ENCODE results near the gene MPP1. TPM values are rescaled to one million over a fixed set of nuclear protein-coding genes. Genes with fewer than 3 reads are reported as not detected.

Gene MPP1
- total and polyA plus RNA-seq, 2 of the 8 experiments (the other 6 are each of a cell fraction or from before 2014, with no cell fraction given): 7.6 to 13.4 TPM

DNA sequence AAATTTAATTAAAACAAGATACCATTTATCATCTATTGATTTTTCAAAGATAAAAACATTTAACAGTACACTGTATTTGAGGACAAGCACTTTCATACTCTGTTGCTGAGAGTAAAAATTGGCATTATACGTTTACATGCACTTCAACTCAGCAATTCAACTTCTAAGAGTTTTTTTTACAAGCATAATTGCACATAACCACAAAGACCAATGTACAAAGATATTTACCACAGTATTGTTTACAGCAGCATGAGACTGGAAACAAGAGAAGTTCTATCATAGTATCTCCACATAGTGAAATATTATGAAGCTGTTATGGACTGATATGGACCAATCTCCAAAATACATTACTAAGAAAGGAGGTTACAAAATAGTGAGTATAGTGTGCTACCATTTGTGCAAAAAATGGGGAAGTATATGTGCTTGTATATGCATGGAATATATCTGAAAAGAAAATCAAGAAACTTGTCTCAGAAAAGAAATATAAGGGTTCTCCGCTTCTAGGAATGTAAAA lies 65.3 kb downstream of the MPP1 start:
- H3K36me3 ChIP-seq (ENCODE audit: control insufficient read depth in 2 of 4, insufficient read depth in 4 of 4, low read length in 3 of 4): no peaks in the 10 kb centered on the region
- no peak overlapping the region for H2AK5ac ChIP-seq (ENCODE audit: low read depth, low read length)
- H3K23ac ChIP-seq (ENCODE audit: insufficient read length): no peak overlapping the region
- H2AFZ ChIP-seq (ENCODE audit: low read length): no peak overlapping the region
- no peak overlapping the region for H3K18ac ChIP-seq (ENCODE audit: extremely low read depth, low read length)
- ChIA-PET CTCF (ENCODE audit: partially characterized antibody) (interaction anchor here (0.8 kb wide), 1 partner anchor 9 kb away, joined by 3 read pairs; no protein-coding TSS in a partner anchor), POLR2A (ENCODE audit: partially characterized antibody) (no interaction called here)
- no peak overlapping the region for H2BK12ac ChIP-seq (ENCODE audit: low read depth, low read length)
- no peak overlapping the region for H3K56ac ChIP-seq (replicated peaks; ENCODE audit: insufficient read length, low read depth, low read length)
- H3K27ac ChIP-seq (ENCODE audit: low read depth, low read length): no peak overlapping the region
- H3K23me2 ChIP-seq (ENCODE audit: low read depth, low read length): no peaks in the 10 kb centered on the region
- no peak overlapping the region for H3K4ac ChIP-seq (replicated peaks; ENCODE audit: insufficient read length, low read depth, low read length)
- H3K9ac ChIP-seq (replicated peaks in 1 of 4; ENCODE audit: extremely low read depth in 1 of 4, low read depth in 3 of 4, low read length in 3 of 4): no peak overlapping the region
- no peaks in the 10 kb centered on the region for H4K20me1 ChIP-seq (replicated peaks in 1 of 2; ENCODE audit: control insufficient read depth in 1 of 2, insufficient read depth in 2 of 2, low read length in 2 of 2)
- H3K79me1 ChIP-seq (ENCODE audit: low read depth, low read length): no peaks in the 10 kb centered on the region
- H3K4me3 ChIP-seq (ENCODE audit: extremely low read depth in 1 of 4, insufficient read depth in 2 of 4, low read depth in 3 of 4, low read length in 4 of 4): no peak overlapping the region
- no peak overlapping the region for H4K8ac ChIP-seq (ENCODE audit: extremely low read depth, insufficient read depth, low read length)
- H3K27me3 ChIP-seq (replicated peaks in 1 of 4; ENCODE audit: control insufficient read depth in 3 of 4, extremely low read depth in 1 of 4, insufficient read depth in 3 of 4, low read length in 3 of 4): no peaks in the 10 kb centered on the region
- no peak overlapping the region for H2BK20ac ChIP-seq (ENCODE audit: low read length)
- H3K79me2 ChIP-seq (ENCODE audit: control insufficient read depth in 1 of 2, insufficient read depth in 2 of 2, low read length in 2 of 2): no peaks in the 10 kb centered on the region
- H3K9me3 ChIP-seq (ENCODE audit: insufficient read depth in 2 of 2, low read depth in 1 of 2, low read length in 1 of 2): no peaks in the 10 kb centered on the region
- no peak overlapping the region for H3K4me2 ChIP-seq (ENCODE audit: insufficient read depth in 1 of 2, low read depth in 2 of 2, low read length in 2 of 2)
- DNase-seq (ENCODE audit: low read depth in 1 of 2, low spot score in 2 of 2): no peak
- H4K91ac ChIP-seq (replicated peaks; ENCODE audit: insufficient read length, low read length): no peak overlapping the region
- H4K5ac ChIP-seq (ENCODE audit: insufficient read length, low read depth, low read length): no peak overlapping the region
- WGBS, 2 experiments (ENCODE audit: extremely low coverage in 1 of 2, insufficient coverage in 1 of 2, insufficient read length in 1 of 2, insufficient replicate concordance in 2 of 2, low coverage in 1 of 2, low lambda C conversion rate in 2 of 2, missing lambda C conversion rate in 1 of 2): 95% methylated on average over 2 of the region's 2 CpGs; no CpG with 5 or more reads in 1 of the 2 experiments
- H2BK15ac ChIP-seq (ENCODE audit: low read length): no peak overlapping the region
- no peaks in the 10 kb centered on the region for H3K4me1 ChIP-seq (replicated peaks in 1 of 4; ENCODE audit: control insufficient read depth in 3 of 4, insufficient read depth in 4 of 4, low read length in 3 of 4)
- FAIRE-seq: no peak
- no peak overlapping the region for H2BK120ac ChIP-seq (replicated peaks; ENCODE audit: low read depth, low read length)
- H2BK5ac ChIP-seq (ENCODE audit: low read depth, low read length): no peak overlapping the region
- H3K14ac ChIP-seq (ENCODE audit: insufficient read length): no peak overlapping the region
- TF ChIP-seq CTCF (IDR thresholded peaks at IDR 0.05; ENCODE audit: control extremely low read depth in 1 of 3, insufficient read depth in 1 of 3, low read depth in 1 of 3, low read length in 3 of 3) (no peak), TAF7 (optimal IDR thresholded peaks at IDR 0.05; ENCODE audit: borderline replicate concordance, low read depth, low read length) (no peak), CHD2 (IDR thresholded peaks at IDR 0.05; ENCODE audit: low read length) (no peak), EGR1 (IDR thresholded peaks at IDR 0.05; ENCODE audit: borderline replicate concordance, low read depth, low read length) (no peak), ASH2L (IDR thresholded peaks at IDR 0.05; ENCODE audit: low read length) (no peak), HDAC6 (IDR thresholded peaks at IDR 0.05; ENCODE audit: low read depth, low read length) (no peak), CREB1 (IDR thresholded peaks at IDR 0.05) (no peak), POLR2A (IDR thresholded peaks at IDR 0.05; ENCODE audit: control extremely low read depth in 1 of 2, low read depth in 2 of 2, low read length in 2 of 2) (no peak), CTBP2 (IDR thresholded peaks at IDR 0.05; ENCODE audit: borderline replicate concordance, insufficient read depth, insufficient read length, low read length) (no peak), FOSL1 (IDR thresholded peaks at IDR 0.05; ENCODE audit: insufficient read depth, low read depth, low read length) (no peak)
- TF ChIP-seq, protein P1, sequence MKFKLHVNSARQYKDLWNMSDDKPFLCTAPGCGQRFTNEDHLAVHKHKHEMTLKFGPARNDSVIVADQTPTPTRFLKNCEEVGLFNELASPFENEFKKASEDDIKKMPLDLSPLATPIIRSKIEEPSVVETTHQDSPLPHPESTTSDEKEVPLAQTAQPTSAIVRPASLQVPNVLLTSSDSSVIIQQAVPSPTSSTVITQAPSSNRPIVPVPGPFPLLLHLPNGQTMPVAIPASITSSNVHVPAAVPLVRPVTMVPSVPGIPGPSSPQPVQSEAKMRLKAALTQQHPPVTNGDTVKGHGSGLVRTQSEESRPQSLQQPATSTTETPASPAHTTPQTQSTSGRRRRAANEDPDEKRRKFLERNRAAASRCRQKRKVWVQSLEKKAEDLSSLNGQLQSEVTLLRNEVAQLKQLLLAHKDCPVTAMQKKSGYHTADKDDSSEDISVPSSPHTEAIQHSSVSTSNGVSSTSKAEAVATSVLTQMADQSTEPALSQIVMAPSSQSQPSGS (IDR thresholded peaks at IDR 0.05; ENCODE audit: low read length): no peak

Data from H1 (cell line).